Activated CD8-positive, alpha-beta T cell treated with anti-CD3 and anti-CD28 coated beads for 36 hours (primary cell): ENCODE data around the gene SLC27A6. TPM values are rescaled to one million over a fixed set of nuclear protein-coding genes. Genes with fewer than 3 reads are reported as not detected.

Source experiments
- ATAC-seq: fragments of 200-7000 bp; cut with Tn5 transposase; one replicate; pipeline ENCODE4 v1.10.0; 2021; ENCODE audit warnings: mild to moderate bottlenecking, moderate library complexity
- CTCF ChIA-PET: fragments of 350-600 bp; sonication (Branson Sonifier 250); formaldehyde crosslinking; loops from one replicate; lab custom pipeline; 2021; ENCODE audit warnings: antibody characterized with exemption; lab: Charles Lee
- POLR2A ChIA-PET: fragments of 350-600 bp; sonication (Branson Sonifier 250); formaldehyde crosslinking; loops from one replicate; lab custom pipeline; 2021; ENCODE audit warnings: antibody characterized with exemption; lab: Charles Lee
- DNase-seq: peaks from one replicate; pipeline ENCODE4 v3.0.0-alpha.2; 2020
- H3K27ac Mint-ChIP-seq: one replicate; pipeline ENCODE4 v1.8.0; 2021; ENCODE audit warnings: mild to moderate bottlenecking, mixed read lengths
- H3K27me3 Mint-ChIP-seq: one replicate; pipeline ENCODE4 v1.8.0; 2021; ENCODE audit warnings: mixed read lengths
- H3K36me3 Mint-ChIP-seq: one replicate; pipeline ENCODE4 v1.8.0; 2021; ENCODE audit warnings: low read depth, mixed read lengths
- H3K4me1 Mint-ChIP-seq: one replicate; pipeline ENCODE4 v1.8.0; 2021; ENCODE audit warnings: low read depth, mixed read lengths
- H3K4me3 Mint-ChIP-seq: one replicate; pipeline ENCODE4 v1.8.0; 2021; ENCODE audit warnings: mild to moderate bottlenecking, moderate library complexity, mixed read lengths
- H3K9me3 Mint-ChIP-seq: one replicate; pipeline ENCODE4 v1.8.0; 2021; ENCODE audit warnings: mixed read lengths
- CTCF ChIP-seq: fragments of 200-600 bp; IDR thresholded peaks from one replicate; pipeline ENCODE4 v1.8.0; 2022; ENCODE audit warnings: antibody characterized with exemption, mild to moderate bottlenecking
- intact Hi-C: fragments of 100-400 bp; cut with micrococcal nuclease; formaldehyde crosslinking; loops from one replicate; pipeline ENCODE4 v1.10.0; 2022
- total RNA-seq, 2 experiments: library from RNA; stranded (reverse); gene quantifications; one replicate each; pipeline ENCODE4 v1.2.3, GENCODE V29; 2021

The SLC27A6 gene
- total RNA-seq, 2 experiments from 2014 or later, result not detected

- DNase-seq (no peak), ATAC-seq (no peak)
- Mint-ChIP-seq H3K27me3 (peaks cover 1% of the 10 kb centered on the region), H3K4me3 (no peak overlapping the region), H3K36me3 (no peaks in the 10 kb centered on the region), H3K9me3 (no peaks in the 10 kb centered on the region), H3K4me1 (no peaks in the 10 kb centered on the region), H3K27ac (no peak overlapping the region)
- CTCF ChIA-PET, result no interaction called here
- POLR2A ChIA-PET, result no interaction called here
- TF ChIP-seq CTCF, result no peak
- intact Hi-C loops, result no loop called here
These were observed 102.5 kb downstream of the SLC27A6 start for GRCh38 chr5:129067745-129068144.

- Mint-ChIP-seq H3K4me3 (no peak overlapping the region), H3K4me1 (no peaks in the 10 kb centered on the region), H3K9me3 (no peaks in the 10 kb centered on the region), H3K27me3 (peaks cover 13% of the 10 kb centered on the region), H3K36me3 (no peaks in the 10 kb centered on the region), H3K27ac (no peak overlapping the region)
- intact Hi-C loops, result no loop called here
- POLR2A ChIA-PET, result no interaction called here
- DNase-seq (no peak), ATAC-seq (no peak)
- CTCF ChIA-PET, result interaction anchor here (0.6 kb wide), 1 partner anchor 27 kb away, joined by 3 read pairs; no protein-coding TSS in a partner anchor
- TF ChIP-seq CTCF, result no peak
These were observed 104.0 kb downstream of the SLC27A6 start for GRCh38 chr5:129069292-129069691.

GRCh38 chr5:129073111-129073510 lies 107.8 kb downstream of the SLC27A6 start:
- no peaks in the 10 kb centered on the region for H3K36me3 Mint-ChIP-seq
- intact Hi-C loops, result no loop called here
- POLR2A ChIA-PET, result interaction anchor here (0.7 kb wide), 1 partner anchor 401 kb away, joined by 8 read pairs; no protein-coding TSS in a partner anchor
- ATAC-seq (no peak), DNase-seq (no peak)
- peaks cover 19% of the 10 kb centered on the region for H3K27me3 Mint-ChIP-seq
- no peak for TF ChIP-seq CTCF
- no peak overlapping the region for H3K27ac Mint-ChIP-seq
- H3K4me3 Mint-ChIP-seq, result no peak overlapping the region
- no peaks in the 10 kb centered on the region for H3K9me3 Mint-ChIP-seq
- CTCF ChIA-PET, result no interaction called here
- no peaks in the 10 kb centered on the region for H3K4me1 Mint-ChIP-seq

GRCh38 chr5:129074903-129075302 lies 109.6 kb downstream of the SLC27A6 start:
- Mint-ChIP-seq H3K9me3 (no peaks in the 10 kb centered on the region), H3K36me3 (no peaks in the 10 kb centered on the region), H3K4me1 (no peaks in the 10 kb centered on the region), H3K4me3 (no peak overlapping the region), H3K27me3 (peaks cover 17% of the 10 kb centered on the region), H3K27ac (no peak overlapping the region)
- CTCF ChIA-PET, result no interaction called here
- POLR2A ChIA-PET, result no interaction called here
- intact Hi-C loops, result no loop called here
- TF ChIP-seq CTCF, result no peak
- DNase-seq (no peak), ATAC-seq (no peak)

- TF ChIP-seq CTCF, result no peak
- Mint-ChIP-seq H3K27ac (no peak overlapping the region), H3K36me3 (no peaks in the 10 kb centered on the region), H3K4me1 (no peaks in the 10 kb centered on the region), H3K27me3 (peaks cover 21% of the 10 kb centered on the region), H3K4me3 (no peak overlapping the region), H3K9me3 (no peaks in the 10 kb centered on the region)
- POLR2A ChIA-PET, result no interaction called here
- CTCF ChIA-PET, result interaction anchor here (1.3 kb wide), 1 partner anchor 18 kb away, joined by 3 read pairs; no protein-coding TSS in a partner anchor
- ATAC-seq (no peak), DNase-seq (no peak)
- intact Hi-C loops, result no loop called here
These were observed 112.3 kb downstream of the SLC27A6 start for GRCh38 chr5:129077433-129078075.
